ENCODE results near the gene AFF2.

Gene AFF2

DNA sequence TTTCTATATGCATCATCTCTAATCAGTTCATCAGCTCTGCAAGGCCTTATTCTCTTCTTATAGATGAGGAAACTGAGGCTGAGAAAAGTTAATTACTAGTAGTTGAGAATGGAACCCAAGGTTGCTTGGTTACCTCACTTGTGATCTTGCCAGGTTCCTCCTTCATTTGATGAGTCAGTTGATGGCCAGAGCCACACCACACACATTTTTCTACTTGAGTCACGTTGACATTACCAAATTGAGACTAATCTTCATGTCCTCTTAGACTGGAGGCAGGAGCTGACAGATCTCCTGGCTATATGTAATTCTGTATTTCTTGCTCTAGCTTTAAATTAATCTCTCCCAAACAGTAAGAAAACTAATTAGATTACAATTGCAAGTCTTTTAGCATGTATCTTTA is 428.4 kb downstream of the AFF2 start:
- ATAC-seq, result no peak
- TF ChIP-seq ZFP30 (CRISPR knock-in tag; IDR thresholded peaks at IDR 0.05), result no peak
- no peak for TF ChIP-seq TCF4 (CRISPR knock-in tag; IDR thresholded peaks at IDR 0.05; ENCODE audit: borderline replicate concordance)
- TF ChIP-seq ZFP3 (CRISPR knock-in tag; IDR thresholded peaks at IDR 0.05), result no peak
- no peak for TF ChIP-seq POU6F1 (CRISPR knock-in tag; IDR thresholded peaks at IDR 0.05; ENCODE audit: borderline replicate concordance, low read depth)
- no peak for TF ChIP-seq GLIS3 (CRISPR knock-in tag; IDR thresholded peaks at IDR 0.05)
- no peak for TF ChIP-seq TSHZ2 (CRISPR knock-in tag; IDR thresholded peaks at IDR 0.05)
- no peak for TF ChIP-seq ZNF70 (CRISPR knock-in tag; IDR thresholded peaks at IDR 0.05)
- TF ChIP-seq ZNF565 (CRISPR knock-in tag; conservative IDR thresholded peaks at IDR 0.05; ENCODE audit: low read depth), result no peak
- TF ChIP-seq, protein P1, sequence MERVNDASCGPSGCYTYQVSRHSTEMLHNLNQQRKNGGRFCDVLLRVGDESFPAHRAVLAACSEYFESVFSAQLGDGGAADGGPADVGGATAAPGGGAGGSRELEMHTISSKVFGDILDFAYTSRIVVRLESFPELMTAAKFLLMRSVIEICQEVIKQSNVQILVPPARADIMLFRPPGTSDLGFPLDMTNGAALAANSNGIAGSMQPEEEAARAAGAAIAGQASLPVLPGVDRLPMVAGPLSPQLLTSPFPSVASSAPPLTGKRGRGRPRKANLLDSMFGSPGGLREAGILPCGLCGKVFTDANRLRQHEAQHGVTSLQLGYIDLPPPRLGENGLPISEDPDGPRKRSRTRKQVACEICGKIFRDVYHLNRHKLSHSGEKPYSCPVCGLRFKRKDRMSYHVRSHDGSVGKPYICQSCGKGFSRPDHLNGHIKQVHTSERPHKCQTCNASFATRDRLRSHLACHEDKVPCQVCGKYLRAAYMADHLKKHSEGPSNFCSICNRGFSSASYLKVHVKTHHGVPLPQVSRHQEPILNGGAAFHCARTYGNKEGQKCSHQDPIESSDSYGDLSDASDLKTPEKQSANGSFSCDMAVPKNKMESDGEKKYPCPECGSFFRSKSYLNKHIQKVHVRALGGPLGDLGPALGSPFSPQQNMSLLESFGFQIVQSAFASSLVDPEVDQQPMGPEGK (CRISPR knock-in tag; IDR thresholded peaks at IDR 0.05; ENCODE audit: borderline replicate concordance), result no peak

- ATAC-seq, result no peak
- TF ChIP-seq ZNF8 (CRISPR knock-in tag; IDR thresholded peaks at IDR 0.05) (no peak), ZFP3 (CRISPR knock-in tag; IDR thresholded peaks at IDR 0.05) (no peak), TSHZ2 (CRISPR knock-in tag; IDR thresholded peaks at IDR 0.05) (no peak), CSDC2 (CRISPR knock-in tag; IDR thresholded peaks at IDR 0.05) (no peak), ARNTL (CRISPR knock-in tag; IDR thresholded peaks at IDR 0.05; ENCODE audit: borderline replicate concordance, low read depth) (no peak), ESRRG (CRISPR knock-in tag; IDR thresholded peaks at IDR 0.05) (no peak)
- TF ChIP-seq, protein P1 (CRISPR knock-in tag; IDR thresholded peaks at IDR 0.05; ENCODE audit: borderline replicate concordance), result no peak
Observed at GRCh38 chrX:148929686-148930085, 429.3 kb downstream of the AFF2 start.

DNA sequence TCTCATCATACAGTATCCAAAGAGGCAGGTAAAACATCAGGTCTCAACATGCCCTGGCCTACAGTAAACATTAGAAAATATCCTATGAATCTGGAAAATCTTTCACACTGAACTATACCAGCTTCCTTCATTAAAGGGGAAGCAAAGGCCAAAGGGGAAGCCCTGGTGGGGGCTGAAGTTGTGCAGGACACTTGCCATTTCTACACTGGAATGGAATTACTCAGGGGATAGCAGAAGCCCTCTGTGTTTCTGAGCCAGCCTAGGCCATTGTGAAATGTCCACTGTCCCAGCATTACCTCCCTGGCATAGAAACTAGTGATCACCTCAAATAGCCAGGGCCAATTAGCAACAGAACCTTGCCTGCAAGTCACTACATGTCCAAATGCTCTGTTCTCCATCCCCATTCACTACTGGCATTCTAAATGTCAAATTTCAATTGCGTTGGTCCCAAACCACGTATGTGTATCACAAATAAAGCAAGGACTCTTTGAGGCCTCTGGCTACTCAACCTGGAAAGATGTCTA is 429.9 kb downstream of the AFF2 start:
- no peak for ATAC-seq
- TF ChIP-seq ISL1 (CRISPR knock-in tag; IDR thresholded peaks at IDR 0.05) (no peak), ZC3H10 (CRISPR knock-in tag; IDR thresholded peaks at IDR 0.05) (no peak), CSRNP3 (CRISPR knock-in tag; IDR thresholded peaks at IDR 0.05) (no peak), TCF4 (CRISPR knock-in tag; IDR thresholded peaks at IDR 0.05; ENCODE audit: borderline replicate concordance) (no peak), CSDC2 (CRISPR knock-in tag; IDR thresholded peaks at IDR 0.05) (no peak), RARB (CRISPR knock-in tag; IDR thresholded peaks at IDR 0.05) (no peak), POU6F1 (CRISPR knock-in tag; IDR thresholded peaks at IDR 0.05; ENCODE audit: borderline replicate concordance, low read depth) (no peak), ARNTL (CRISPR knock-in tag; IDR thresholded peaks at IDR 0.05; ENCODE audit: borderline replicate concordance, low read depth) (no peak), ESRRG (CRISPR knock-in tag; IDR thresholded peaks at IDR 0.05) (no peak), ZFP30 (CRISPR knock-in tag; IDR thresholded peaks at IDR 0.05) (no peak), SNAI2 (CRISPR knock-in tag; IDR thresholded peaks at IDR 0.05) (no peak), OSR1 (CRISPR knock-in tag; IDR thresholded peaks at IDR 0.05) (no peak), ZNF565 (CRISPR knock-in tag; conservative IDR thresholded peaks at IDR 0.05; ENCODE audit: low read depth) (no peak), TOX (CRISPR knock-in tag; IDR thresholded peaks at IDR 0.05; ENCODE audit: borderline replicate concordance) (no peak)
- TF ChIP-seq, protein P1 (CRISPR knock-in tag; IDR thresholded peaks at IDR 0.05; ENCODE audit: borderline replicate concordance), result no peak
